NCI-H510A (cell line): Measurements from ENCODE around the gene PLPP3.

Source experiments
- DNase-seq: peaks from one replicate; lab custom pipeline; 2025; lab: John Stamatoyannopoulos, UW

PLPP3 gene

DNA sequence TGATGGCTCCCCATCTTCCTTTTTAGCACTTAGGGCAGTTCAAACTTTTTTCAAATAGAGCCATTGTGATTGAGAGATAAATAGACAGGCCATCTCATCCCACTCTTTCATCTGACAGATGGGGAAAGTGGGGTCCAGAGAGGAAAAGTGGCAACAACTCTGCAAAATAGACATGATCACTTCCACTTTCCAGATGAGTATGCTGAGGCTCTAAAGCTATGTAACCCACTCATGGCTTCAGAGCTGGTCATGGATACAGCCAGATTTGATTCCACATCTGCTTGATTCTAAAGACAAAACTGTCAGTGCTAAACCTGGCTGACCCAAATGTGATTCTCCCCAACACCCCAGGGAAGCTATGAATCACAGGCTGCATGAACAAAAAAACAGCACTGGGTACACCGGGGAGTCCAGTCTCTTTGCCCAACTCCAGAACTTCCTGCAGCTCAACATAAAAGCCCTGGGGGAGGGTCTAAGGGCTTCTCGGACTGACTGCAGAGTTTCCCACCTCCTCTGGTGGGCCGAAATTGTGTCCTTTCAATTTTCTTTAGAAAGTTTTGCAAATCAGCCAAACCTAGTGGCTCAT, 59.3 kb downstream of the PLPP3 start:
- no peak for DNase-seq

DNA sequence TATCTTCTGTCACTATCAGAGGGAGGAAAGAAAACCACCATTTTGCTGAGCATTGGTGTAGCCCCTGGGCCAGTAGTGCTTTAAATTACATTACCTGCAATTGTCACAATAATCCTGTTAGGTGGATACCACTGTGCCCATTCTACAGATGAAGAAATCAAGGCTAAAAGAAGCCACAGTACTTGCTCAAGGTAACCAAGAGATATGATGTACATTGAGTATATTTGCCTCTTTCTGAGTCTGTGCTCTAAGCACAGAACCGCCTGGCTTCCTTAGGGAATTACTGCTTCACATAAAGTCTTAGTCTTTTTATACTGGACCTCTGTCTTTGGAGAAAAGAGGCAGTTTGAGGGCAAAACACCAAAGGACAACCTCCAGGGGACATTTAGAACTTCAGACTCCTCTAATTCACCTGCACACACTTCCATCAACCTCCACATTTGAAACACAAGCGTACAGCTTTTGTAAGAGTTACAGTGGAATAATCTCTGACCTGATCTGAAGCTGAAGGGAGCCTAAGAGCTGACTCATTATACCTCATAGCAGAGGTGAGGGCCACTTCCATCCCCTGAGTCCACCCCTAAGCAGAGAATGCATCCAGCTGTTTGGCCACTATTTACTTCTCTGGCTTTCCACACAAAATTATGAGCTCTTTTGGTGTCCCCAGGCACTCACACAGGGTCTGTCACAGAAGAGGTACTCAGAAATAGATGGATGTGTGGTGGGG, 61.8 kb downstream of the PLPP3 start:
- no peak for DNase-seq

DNA sequence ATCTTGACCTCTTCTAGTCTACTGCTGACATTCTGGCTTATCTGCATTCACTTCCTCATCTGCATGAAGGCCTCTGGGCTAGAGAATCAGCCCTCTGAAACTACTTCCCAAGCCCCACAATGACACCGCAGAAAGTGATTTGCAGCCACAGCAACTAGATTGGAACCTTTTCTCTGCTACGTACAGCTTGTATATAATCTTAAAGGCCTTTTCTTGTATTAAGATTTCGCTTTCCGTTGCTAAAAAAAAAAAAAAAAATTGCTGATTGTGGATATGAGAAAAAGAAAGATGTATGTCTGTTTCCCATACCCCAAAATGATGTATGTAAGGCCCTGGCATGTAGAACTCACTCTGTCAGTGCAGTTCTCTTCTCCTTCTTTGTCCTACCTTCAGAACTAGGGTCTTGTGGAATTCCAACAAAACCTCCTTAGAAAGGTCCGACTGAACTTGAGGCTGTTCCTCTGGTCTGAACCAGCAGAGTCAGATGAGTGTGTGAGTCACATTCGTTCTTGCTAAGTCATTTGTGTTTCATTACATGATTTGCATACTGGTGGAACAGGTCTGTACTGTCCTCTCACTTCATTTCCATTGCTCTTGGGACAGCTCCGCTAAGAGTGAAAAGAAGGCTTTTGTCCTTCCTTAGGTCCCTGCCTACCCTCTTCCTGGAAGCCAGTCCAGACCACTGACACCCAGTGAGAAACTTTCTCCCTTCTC, 62.7 kb downstream of the PLPP3 start:
- DNase-seq, result peak; percentile 59

DNA sequence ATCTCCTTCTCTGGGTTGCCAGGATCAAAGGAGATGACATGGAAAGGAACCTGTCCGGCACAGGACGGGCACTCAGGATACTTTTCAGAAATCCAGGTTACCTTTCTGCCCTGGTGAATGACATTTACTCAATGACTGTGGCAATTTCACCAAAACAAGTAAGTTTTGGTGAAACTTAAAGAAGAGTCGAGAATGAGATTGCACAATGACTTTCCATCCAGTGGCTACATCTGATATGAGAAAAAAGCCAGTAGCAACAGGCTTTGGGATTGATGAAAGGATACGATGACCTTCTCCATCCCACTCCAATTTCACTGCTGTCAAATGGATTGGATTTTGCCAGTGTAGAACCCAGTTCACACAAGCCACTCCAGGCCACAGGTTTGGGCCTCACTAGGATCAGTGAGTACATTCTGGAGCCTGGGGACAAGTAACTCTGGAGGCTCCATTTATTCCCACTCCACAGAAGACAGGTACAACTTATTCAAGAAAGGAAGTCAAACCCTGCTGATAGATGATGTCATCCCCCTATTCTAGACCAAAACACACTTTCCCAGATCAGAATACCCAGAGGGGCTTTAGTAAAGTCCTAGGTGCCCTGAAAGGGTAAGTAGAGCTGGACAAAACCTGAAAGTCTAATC, 63.3 kb downstream of the PLPP3 start:
- no peak for DNase-seq

DNA sequence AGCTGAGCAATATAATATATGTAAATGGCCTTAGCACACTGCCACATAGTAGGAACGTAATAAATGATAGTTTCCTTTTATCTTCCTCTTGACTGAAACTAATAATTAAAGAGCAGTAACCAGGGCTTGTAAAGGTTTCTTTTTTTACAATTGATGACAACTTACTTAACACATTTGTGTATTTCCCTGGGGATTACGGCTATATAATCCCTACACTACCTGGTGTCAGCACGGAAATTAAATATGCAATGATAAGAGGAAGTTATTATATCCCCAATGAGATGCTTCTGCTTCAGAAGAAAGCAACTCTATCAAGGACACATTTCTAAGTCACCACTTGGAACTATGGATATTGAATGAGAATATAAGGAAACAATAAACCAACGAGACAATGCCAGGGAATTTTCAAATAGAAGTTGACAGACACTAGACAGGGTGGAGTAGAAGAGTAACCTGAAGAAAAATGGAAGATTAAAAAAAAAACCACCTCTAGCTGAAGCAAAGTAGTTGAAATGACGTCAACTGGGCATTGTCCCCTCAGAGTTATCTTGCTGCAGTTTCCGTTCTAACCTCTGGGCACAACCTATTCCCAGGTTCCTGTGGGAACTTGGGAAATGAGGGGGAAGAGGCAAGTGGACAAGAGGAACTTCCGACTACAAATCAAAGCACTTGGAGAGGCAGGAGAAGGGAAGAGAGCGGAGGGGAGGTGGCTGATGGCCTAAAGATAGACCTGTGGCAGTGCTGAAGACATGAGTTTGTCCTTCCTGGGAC, 66.5 kb downstream of the PLPP3 start:
- no peak for DNase-seq

DNA sequence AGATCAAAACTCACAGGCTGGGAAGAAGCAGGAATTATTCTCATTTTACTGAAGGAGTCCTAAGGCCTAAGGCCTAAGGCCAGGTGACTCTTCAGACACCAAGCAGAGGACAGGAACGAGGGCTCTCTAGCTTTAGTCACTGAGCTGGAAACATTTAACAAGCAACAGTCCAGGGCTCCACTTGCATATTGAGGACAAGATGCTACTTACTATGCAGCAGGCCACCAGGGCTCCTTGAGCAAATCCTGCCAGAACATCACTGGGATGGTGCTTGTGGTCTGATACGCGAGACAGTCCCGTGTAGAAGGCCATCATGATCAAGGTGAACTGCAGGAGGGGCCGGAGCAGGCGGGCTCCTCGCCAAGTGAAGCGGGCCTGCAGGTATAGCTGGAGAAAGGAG, 67.6 kb downstream of the PLPP3 start:
- no peak for DNase-seq

DNA sequence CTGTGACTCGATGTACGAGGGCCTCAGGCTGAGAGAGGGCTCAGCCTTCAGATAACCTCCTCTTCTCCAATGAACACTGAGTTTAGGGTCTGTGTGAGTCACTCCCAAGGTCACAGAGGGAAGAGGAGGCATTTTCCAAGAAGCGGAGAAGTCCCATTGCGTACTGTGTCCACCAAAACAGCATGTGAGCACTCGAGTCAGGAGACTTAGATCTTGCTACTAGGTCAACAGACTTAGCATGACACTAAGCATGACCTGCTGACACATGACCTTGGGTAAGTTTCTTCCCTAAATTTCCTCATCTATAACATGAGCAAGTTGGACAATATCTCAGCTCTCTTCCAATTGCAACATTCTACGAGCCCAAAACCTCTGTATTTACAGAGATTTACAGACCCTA, 68.0 kb downstream of the PLPP3 start:
- no peak for DNase-seq

DNA sequence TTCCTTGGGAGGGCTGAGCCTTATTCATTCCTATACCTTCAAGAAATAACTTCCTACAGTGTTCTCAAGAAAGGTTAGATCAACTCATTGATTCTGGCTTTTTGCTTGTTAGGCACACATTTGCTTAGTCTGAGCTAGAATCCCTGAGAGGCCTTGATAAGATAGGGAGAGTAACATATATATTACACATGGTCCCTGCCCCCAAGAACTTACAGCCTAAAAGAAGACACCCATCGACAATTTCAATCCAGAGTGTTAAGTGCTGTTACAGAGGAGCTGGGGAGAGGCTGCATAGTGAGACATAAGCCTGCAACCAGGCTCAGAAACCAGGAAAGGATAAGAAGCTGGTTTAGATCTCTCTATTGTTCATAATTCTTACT, 68.7 kb downstream of the PLPP3 start:
- no peak for DNase-seq

DNA sequence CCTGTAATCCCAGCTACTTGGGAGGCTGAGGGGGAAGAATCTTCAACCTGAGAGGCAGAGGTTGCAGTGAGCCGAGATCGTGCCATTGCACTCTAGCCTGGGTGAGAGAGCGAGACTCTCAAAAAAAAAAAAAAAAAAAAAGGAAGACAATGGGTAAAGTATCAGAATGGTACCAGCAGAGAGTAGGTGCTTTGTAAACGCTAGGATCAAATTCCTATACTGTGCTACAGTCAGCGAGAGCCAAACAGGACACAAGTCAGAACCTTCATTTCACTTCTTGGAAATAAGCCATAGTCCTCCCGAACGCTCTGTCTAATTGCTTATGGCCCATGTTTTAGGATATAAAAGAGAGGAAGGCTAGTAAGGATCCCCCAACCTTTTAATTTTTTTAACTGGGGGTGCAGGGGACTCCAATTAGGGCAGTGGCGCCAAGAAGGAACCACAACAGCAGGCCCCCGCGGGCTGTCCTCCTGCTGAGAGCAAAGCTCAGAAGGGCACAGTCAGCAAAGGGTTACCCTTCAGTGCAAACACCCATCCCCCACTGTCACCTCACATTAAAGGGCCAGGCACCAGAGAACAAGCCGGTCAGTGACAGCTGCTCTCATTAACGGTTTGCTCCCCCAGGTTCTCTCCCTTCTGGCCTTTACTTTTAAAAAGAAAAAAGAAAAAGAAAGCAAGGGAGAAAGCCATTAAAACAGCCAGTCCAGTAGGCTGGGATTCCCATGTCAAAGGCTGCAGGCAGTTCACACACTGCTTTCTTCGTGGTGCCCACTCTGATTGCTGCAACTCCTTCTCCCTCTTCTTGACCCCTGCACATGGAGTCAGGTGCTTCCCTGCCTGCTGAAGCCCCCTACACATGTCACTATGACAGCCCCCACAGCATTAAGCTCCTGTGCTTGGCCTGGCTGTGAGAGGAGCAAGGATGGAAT, 69.4 kb downstream of the PLPP3 start:
- DNase-seq, result no peak

DNA sequence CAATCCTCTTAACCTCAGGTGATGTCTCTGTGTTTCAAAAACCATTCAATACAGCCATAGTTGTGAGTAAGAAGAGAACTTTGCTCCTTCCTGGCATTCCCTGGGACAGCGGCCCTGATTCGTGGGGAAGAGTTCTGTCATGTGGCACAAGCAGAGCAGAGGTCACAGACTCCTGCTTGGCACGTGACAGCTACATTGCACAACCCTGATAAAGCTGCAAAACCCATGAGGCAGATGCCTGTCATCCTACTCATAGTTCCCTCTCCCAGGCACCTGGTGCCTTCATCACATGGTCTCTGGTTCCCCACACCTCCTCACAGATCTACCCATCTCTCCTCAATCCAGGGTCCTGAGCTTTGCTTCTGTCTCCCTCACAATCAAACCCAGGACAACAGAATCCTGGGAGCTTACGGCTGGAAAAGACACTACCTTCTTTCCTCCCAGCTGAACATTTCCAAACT, 70.8 kb downstream of the PLPP3 start:
- DNase-seq, result no peak

DNA sequence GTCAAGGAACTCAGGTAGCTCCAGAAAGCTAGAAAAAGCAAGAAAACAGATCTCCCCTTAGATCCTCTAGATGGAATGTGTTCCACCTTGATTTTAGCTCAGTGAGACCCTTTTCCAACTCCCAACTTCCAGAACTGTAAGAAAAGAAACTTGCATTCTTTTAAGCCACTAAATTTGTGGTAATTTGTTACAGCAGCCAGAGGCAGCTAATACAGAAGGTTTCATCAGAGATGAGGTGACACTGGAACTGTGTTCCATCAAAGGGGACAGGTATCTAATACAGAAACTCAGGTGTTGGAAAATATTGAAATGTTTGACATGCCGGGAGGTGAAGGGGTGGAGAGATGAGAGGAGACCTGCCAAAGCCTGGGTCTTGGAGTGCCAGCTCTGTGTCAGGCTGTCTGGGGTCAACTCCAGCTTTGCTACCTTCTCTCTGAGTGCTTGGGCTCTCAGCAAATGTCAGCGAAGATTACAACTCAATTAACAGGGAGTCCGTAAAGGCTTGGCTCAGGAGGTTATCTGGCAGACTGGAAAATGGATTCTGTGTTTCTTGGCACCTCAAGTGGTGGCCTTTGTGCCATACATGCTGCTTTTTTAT, 71.3 kb downstream of the PLPP3 start:
- no peak for DNase-seq

DNA sequence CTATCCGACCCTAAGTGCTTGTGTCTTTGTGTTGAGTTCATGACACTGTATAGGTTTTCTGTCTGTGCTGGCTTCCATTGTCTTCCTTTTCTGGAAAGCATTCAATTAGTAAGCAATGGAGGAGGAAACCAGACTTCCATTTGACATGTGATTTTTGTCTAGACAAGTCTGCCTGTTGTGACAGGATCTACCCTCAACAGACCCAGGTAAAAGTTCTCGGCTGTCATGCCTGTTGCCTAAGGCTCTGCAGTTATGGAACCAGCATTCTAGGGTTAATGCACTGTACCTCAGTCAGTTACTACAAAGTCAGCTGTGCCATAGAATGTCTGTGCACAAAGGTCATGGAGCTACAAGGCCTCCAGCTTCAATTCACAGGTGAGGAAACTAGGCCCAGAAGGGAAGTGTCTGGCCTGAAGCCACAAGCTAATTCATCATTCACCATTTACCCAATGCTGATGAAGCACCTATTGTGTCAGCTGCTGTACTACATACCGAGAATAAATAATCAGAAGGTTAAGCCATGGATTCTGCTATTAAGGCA, 72.3 kb downstream of the PLPP3 start:
- DNase-seq, result no peak

DNA sequence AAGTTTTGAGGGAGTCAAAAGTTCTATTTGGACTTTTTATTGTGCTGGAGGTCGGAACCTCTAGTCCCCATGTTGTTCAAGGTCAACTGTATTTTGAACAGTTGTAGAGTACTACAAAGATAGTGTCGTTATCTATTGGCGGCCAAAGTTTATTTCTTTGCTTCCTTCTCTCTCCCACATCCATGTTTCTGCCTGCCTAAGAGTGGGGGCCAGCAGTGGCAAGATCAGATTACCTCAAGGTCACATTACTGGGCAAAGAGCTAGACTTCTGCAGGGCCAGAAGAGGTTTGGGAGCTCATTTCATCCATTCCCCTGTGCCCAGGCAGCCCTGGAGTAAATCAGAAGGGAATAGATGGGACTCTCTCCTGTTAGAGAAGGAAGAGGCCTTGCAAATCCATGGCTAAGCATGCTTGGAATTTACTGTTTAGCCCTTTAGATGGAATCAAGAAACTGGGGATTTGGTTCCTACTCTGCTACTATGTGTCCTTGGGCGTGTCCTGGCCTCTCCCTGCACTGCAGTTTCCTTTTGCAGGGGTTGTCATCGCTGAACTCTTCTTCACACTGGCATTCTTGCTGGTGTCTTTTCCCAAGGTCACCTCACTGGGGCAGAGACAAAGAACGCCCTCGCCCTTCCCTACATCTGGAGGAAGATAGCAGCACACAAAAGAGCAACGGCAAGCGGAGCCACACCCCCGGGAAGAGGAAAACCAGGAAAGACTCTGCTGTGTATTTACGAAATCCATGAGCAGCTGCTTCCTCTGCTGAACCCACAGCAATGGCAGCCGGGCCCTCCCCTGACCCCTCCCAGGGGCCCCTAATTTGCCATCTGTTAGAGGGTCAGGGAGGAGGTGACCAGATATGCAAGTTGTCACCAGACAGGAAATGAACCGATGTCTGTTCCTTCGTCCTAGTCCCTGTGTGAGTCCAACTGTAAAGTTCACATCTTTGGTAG, 73.3 kb downstream of the PLPP3 start:
- DNase-seq, result no peak

DNA sequence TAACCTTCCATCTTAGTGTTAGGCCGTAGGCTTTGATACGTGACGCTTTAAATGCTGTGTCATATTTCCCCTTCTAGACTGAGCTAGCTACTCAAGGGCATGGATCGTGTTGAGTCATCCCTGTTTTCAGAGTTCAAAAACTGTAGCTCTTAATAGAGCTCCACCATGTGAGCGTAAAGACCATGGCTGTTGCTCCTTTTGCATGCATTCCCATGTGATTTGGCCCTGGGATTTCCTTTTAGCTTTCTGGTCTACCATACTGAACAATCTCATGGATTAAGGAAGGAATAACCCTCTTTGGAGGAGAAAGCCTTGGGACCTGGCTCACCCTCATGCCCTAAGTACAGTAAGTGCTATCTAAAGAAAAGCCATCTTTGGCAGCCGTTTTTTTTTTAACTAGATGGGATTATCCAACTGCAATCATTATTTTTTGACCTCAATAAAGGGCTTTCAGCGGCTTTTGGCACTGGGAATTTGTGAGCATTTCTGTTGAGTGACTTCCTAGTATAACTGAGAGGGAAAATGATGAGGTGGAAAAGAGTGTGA, 76.6 kb downstream of the PLPP3 start:
- no peak for DNase-seq

DNA sequence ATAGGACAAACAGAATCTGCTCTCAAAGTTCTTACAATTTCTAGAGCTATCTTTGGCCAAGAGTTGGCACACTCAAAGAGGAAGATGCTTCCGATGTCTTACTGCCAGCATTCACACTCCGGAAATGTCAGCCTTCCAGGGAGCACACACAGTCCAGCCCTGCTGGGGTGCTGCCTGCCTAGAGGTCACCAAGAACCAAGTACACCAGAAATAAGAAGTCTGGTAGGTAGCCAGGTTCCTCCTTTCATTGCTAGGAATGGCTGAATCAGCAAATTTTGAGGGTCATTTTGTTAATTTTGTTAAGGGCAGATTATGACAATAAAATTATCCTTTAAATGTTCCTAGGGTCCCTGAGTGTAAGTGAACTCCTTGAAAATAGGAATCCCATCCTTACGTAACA, 77.5 kb downstream of the PLPP3 start:
- no peak for DNase-seq

DNA sequence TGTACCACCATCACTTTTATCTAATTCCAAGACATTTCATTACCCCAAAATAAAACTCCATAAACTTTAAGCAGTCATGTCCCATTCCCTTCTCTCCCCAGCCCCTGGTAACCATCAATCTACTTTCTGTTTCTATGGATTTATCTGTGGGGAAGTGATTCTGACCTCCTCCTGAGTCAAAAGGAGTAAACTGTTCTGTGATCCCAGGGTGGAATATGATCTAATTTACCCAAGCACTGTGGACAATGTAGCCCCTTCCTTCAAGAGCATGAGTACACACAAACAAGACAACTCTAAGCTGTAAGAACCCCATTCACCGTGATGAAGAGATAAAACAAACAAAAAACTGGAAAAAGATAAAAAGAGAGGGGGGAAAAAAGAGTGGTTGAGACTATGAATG, 77.9 kb downstream of the PLPP3 start:
- DNase-seq, result no peak

DNA sequence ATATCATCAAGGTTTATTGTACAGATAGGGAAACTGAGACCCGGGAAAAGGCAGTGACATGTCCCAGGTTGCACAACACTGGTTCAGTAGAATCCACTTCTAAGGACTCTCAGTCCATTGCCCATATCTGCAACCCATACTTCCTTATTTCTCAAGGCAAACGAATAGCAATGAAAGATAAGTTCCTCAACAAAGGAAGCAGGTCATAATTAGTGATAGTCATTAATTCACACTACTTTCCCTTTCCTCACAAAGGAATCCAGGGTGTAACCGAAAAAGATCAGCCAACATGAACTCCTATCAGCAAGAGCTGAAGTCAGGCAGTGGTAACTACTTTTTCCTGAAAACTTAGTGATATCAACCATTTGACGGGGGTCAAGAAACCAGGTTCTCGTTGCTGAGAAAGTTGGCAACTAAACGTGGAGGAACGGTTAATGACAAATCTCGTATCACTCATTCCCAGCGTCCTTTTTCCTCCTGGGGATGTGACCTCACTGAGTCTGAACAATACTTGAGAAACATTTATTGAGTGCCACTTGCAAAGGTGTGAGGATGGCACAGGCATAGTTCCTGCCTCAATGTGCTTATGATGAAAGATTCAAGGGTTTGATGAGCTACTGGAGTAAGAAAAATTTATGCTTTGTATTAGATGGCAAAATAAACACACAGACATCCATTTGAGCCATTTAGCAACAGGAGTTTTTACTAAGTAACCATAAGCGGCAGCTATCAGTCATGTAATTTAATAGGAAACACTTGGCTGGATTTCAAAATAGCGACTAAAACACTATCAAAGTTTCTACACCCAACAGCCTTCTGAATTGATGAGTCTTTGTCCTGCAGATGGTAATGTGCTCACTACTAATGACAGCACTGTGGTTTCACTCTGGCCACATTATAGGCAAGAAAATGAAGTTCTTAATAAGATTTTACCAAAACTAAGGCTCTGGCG, 82.3 kb downstream of the PLPP3 start:
- DNase-seq, result no peak

DNA sequence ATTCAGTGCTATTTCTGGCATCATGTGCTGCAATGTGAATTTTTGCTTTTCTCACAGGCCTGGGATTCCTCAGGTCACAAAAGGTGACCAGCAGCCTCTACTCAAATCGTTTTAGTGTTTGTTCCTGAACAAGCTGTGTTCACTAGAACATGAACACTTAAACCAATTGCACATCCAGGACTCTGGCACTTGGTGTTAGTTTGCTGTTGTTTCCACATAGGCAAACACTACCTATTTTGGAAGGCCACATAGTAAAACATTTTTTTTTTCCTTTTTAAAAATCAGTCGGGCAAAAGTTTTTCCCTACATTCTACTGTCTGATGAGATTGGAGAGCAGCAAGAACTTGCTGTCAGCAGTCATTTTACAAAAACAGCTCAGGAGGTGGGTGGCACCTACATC, 83.2 kb downstream of the PLPP3 start:
- DNase-seq, result no peak
